HK-2 (cell line): ENCODE measurements around the gene MED6.

Experiments
- DNase-seq: peaks from one replicate; pipeline ENCODE4 v3.0.0-alpha.2; 2018; ENCODE audit not compliant: unreplicated experiment

The MED6 gene

GRCh38 chr14:70597731-70598130, 2.7 kb downstream of the MED6 start:
- DNase-seq, result no peak

- no peak for DNase-seq
Observed at GRCh38 chr14:70595443-70596185, 4.8 kb downstream of the MED6 start.

- no peak for DNase-seq
Observed at GRCh38 chr14:70594461-70594860, 6.0 kb downstream of the MED6 start.

- DNase-seq, result no peak
Observed at GRCh38 chr14:70585231-70585630, 15.2 kb downstream of the MED6 start.

- DNase-seq, result no peak
Observed at GRCh38 chr14:70576891-70577290, 23.6 kb downstream of the MED6 start.

GRCh38 chr14:70573050-70573449, 27.4 kb downstream of the MED6 start:
- no peak for DNase-seq

GRCh38 chr14:70571139-70571538, 29.3 kb downstream of the MED6 start:
- DNase-seq, result no peak

GRCh38 chr14:70567791-70568190, 32.7 kb downstream of the MED6 start:
- DNase-seq, result no peak

GRCh38 chr14:70563869-70564268, 36.6 kb downstream of the MED6 start:
- DNase-seq, result no peak

GRCh38 chr14:70563417-70563816, 37.0 kb downstream of the MED6 start:
- no peak for DNase-seq

- no peak for DNase-seq
Observed at GRCh38 chr14:70558356-70558755, 42.1 kb downstream of the MED6 start.

- DNase-seq, result no peak
Observed at GRCh38 chr14:70555890-70556289, 44.6 kb downstream of the MED6 start.

- no peak for DNase-seq
Observed at GRCh38 chr14:70538087-70538486, 62.4 kb downstream of the MED6 start.

GRCh38 chr14:70536830-70537229, 63.6 kb downstream of the MED6 start:
- DNase-seq, result no peak

GRCh38 chr14:70534904-70535303, 65.6 kb downstream of the MED6 start, which contains the start of gene ADAM20:
Gene ADAM20 (minus strand): TSS chr14:70535004. CDS start chr14:70524757, 10,247 bp downstream.
- no peak for DNase-seq
